ENCODE results near the gene TMEM165. TPM values are rescaled to one million over a fixed set of nuclear protein-coding genes. Genes with fewer than 3 reads are reported as not detected.

The TMEM165 gene
- total and polyA plus RNA-seq, 10 of the 15 experiments (the other 5 are each of a cell fraction or from before 2014, with no cell fraction given), result 18.3 to 141 (median 81.1) TPM

DNA sequence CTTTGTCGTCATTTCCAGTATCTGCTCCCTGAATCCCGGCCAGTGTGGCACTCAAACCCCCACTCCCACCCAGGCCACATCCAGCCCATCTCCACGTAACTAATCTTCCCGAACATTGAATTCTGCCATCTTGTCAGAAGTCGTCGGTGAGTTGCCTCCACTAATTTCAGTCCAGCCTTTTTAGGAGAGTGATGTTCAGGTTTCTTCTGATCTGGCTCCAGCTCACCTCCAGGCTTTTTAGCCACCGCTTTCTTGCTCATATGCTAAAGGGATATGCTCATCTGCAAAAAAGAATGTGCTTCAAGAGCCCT lies 1.3 kb downstream of the TMEM165 start (continued):
- TF ChIP-seq USF2 (IDR thresholded peaks at IDR 0.05; ENCODE audit: borderline replicate concordance, low read depth, low read length), result no peak
- TF ChIP-seq, protein P1, sequence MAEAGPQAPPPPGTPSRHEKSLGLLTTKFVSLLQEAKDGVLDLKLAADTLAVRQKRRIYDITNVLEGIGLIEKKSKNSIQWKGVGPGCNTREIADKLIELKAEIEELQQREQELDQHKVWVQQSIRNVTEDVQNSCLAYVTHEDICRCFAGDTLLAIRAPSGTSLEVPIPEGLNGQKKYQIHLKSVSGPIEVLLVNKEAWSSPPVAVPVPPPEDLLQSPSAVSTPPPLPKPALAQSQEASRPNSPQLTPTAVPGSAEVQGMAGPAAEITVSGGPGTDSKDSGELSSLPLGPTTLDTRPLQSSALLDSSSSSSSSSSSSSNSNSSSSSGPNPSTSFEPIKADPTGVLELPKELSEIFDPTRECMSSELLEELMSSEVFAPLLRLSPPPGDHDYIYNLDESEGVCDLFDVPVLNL (IDR thresholded peaks at IDR 0.05; ENCODE audit: low read depth, low read length), result no peak

DNA sequence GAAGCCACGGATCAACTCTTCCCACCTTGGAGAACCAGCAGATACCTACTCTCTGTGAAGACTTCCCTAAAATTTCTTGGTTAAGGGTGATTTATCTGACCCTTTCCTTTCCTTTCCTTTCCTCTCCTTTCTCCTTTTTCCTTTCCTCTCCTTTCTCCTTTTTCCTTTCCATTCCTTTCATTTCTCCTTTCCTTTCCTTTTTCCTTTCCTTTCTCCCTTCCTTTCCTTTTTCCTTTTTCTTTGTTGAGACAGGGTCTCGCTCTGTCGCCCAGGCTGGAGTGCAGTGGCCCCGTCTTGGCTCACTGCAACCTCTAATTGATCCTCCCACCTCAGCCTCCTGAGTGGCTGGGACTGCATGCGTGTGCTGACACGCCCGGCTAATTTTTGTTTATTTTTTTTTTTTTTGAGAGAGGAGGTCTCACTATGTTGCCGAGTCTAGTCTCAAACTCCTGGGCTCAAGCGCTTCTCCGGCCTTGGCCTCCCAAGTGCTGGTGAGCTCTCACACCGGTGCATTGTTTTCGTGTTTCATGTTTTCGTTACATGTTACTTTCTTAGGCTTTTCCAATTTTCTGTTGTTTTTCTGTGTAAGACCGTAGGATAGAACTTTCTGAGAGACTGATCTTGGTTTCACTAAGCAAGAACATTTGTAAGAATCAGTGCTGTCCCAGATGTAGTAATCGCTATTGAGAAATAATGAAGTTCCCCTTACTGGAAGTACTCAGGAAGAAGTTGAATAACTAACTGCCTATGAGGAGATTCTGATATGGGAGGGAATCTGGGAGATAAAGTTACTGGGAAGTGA lies 2.0 kb downstream of the TMEM165 start:
- 4% methylated on average over 15 of the region's 15 CpGs for WGBS (ENCODE audit: insufficient coverage, insufficient replicate concordance, low lambda C conversion rate, missing lambda C conversion rate)
- ChIA-PET RAD21 (ENCODE audit: unreplicated experiment) (interaction anchor here (0.7 to 6.1 kb wide), 5 partner anchors 12 to 1040 kb away, joined by 3 to 41 read pairs (median 3); no protein-coding TSS in a partner anchor), POLR2A (interaction anchor here (1.1 to 1.7 kb wide), 3 partner anchors 11 to 147 kb away, joined by 4 to 6 read pairs (median 5); no protein-coding TSS in a partner anchor), CTCF (interaction anchor here (0.5 to 8.4 kb wide), 5 partner anchors 12 to 52 kb away, joined by 3 to 75 read pairs (median 5); partner anchors contain the start of gene SRD5A3), SMC1A (ENCODE audit: uncharacterized antibody, unreplicated experiment) (interaction anchor here (0.8 to 2.7 kb wide), 3 partner anchors 12 to 108 kb away, joined by 3 to 36 read pairs (median 3); no protein-coding TSS in a partner anchor)
- Histone ChIP-seq H3K4me2 (ENCODE audit: control insufficient read depth, insufficient read depth) (peak overlapping the region; percentile 82), H3K27me3 (replicated peaks in 1 of 2; ENCODE audit: control insufficient read depth in 2 of 2, insufficient read depth in 2 of 2, low read length in 1 of 2) (no peaks in the 10 kb centered on the region), H3K36me3 (ENCODE audit: control insufficient read depth in 2 of 2, insufficient read depth in 2 of 2, low read length in 1 of 2) (peaks cover 0 to 4% of the 10 kb centered on the region in 2 experiments; a peak in 1 of 4 replicates), H2AFZ (ENCODE audit: control insufficient read depth, low read depth, low read length) (no peak overlapping the region; the same call in 1 of the 2 replicates), H3K4me1 (ENCODE audit: control insufficient read depth, insufficient read depth, low read length) (peaks cover 3% of the 10 kb centered on the region; the same call in 1 of the 2 replicates), H3K9me3 (replicated peaks; ENCODE audit: control insufficient read depth, insufficient read depth, low read length) (no peaks in the 10 kb centered on the region), H4K20me1 (ENCODE audit: control insufficient read depth, insufficient read depth) (0 out of 2 replicates have a peak, but pooled peaks cover 2% of the 10 kb centered on the region), H3K9ac (ENCODE audit: control insufficient read depth, insufficient read depth, low read length) (peak overlapping the region; percentile 91), H3K79me2 (ENCODE audit: control insufficient read depth, insufficient read depth, low read length) (peaks cover 61% of the 10 kb centered on the region), H3K27ac (ENCODE audit: control insufficient read depth, insufficient read depth) (peak overlapping the region; percentile 91; the same call in 1 of the 2 replicates), H3K4me3 (peak overlapping the region; percentile 88)
- no TSS peak for BruUV-seq (replicated peaks)
- FAIRE-seq (peak; percentile 65), ATAC-seq (peak; percentile 16), DNase-seq (ENCODE audit: low read depth, low spot score) (no peak)
- intact Hi-C loops (cut with micrococcal nuclease; ENCODE audit: unreplicated experiment), result loop anchor here (2.0 to 5.0 kb wide), 3 partner anchors 50 to 455 kb away; partner anchors contain the start of genes CLOCK, EXOC1 and SRD5A3
- in situ Hi-C loops (cut with MboI), result loop anchor here (5.0 kb wide), 1 partner anchor 150 kb away; the partner anchor contains the start of gene CLOCK
- TF ChIP-seq TCF12 (IDR thresholded peaks at IDR 0.05; ENCODE audit: low read depth, low read length), result no peak
- no peak for TF ChIP-seq CHD1 (IDR thresholded peaks at IDR 0.05; ENCODE audit: low read depth, low read length)
- TF ChIP-seq TCF3 (IDR thresholded peaks at IDR 0.05; ENCODE audit: borderline replicate concordance, insufficient read depth, low read depth, low read length), result no peak
- no peak for TF ChIP-seq NFIC (IDR thresholded peaks at IDR 0.05; ENCODE audit: low read depth, low read length)
- TF ChIP-seq NR2C2 (IDR thresholded peaks at IDR 0.05; ENCODE audit: borderline replicate concordance, control insufficient read depth, insufficient read length, low read depth), result no peak
- no peak for TF ChIP-seq MYB (IDR thresholded peaks at IDR 0.05; ENCODE audit: borderline replicate concordance, low read depth, low read length)
- no peak for TF ChIP-seq PAX8 (IDR thresholded peaks at IDR 0.05)
- TF ChIP-seq, protein P2, sequence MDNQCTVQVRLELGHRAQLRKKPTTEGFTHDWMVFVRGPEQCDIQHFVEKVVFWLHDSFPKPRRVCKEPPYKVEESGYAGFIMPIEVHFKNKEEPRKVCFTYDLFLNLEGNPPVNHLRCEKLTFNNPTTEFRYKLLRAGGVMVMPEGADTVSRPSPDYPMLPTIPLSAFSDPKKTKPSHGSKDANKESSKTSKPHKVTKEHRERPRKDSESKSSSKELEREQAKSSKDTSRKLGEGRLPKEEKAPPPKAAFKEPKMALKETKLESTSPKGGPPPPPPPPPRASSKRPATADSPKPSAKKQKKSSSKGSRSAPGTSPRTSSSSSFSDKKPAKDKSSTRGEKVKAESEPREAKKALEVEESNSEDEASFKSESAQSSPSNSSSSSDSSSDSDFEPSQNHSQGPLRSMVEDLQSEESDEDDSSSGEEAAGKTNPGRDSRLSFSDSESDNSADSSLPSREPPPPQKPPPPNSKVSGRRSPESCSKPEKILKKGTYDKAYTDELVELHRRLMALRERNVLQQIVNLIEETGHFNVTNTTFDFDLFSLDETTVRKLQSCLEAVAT (IDR thresholded peaks at IDR 0.05), result peak; percentile 48; the same call in 1 of the 2 replicates
- TF ChIP-seq CBFB (IDR thresholded peaks at IDR 0.05; ENCODE audit: low read depth), result no peak
- TF ChIP-seq BCL11A (IDR thresholded peaks at IDR 0.05; ENCODE audit: low read depth, low read length), result no peak
- TF ChIP-seq FOXK2 (IDR thresholded peaks at IDR 0.05), result no peak
- TF ChIP-seq BRCA1 (IDR thresholded peaks at IDR 0.05; ENCODE audit: low read depth, low read length), result no peak
- TF ChIP-seq MXI1 (IDR thresholded peaks at IDR 0.05; ENCODE audit: low read depth, low read length), result 0 out of 2 replicates have a peak, but pooled peaks have one; percentile 20
- no peak for TF ChIP-seq GABPA (IDR thresholded peaks at IDR 0.05; ENCODE audit: low read depth)
- TF ChIP-seq EP300 (IDR thresholded peaks at IDR 0.05; ENCODE audit: borderline replicate concordance in 1 of 2, control insufficient read depth in 1 of 2, low read depth in 2 of 2, low read length in 2 of 2), result no peak
